K562 (cell line): ENCODE results near the gene TXNIP. TPM values are rescaled to one million over a fixed set of nuclear protein-coding genes. Genes with fewer than 3 reads are reported as not detected.

Source experiments
- ETV6 ChIP-seq, 3 experiments: fragments of 150-350 bp in 1 of 3; sonication (generic) in 1 of 3; formaldehyde crosslinking in 1 of 3; IDR thresholded peaks; 2 replicates each; pipeline versions ENCODE4 v1.6.1 to v1.8.0; 2014 to 2022; ENCODE audit warnings: borderline replicate concordance in 2 of 3, low read depth in 2 of 3, antibody characterized with exemption in 1 of 3, low read length in 1 of 3, mild to moderate bottlenecking in 1 of 3, missing genetic modification reagents in 1 of 3
- GATAD2B ChIP-seq: fragments of 450-650 bp; IDR thresholded peaks from 2 replicates; pipeline ENCODE4 v1.6.1; 2017; ENCODE audit warnings: mild to moderate bottlenecking, borderline replicate concordance
- NR2C2 ChIP-seq, 2 experiments: fragments of 200-800 bp in 1 of 2; sonication (Bioruptor generic) in 1 of 2; sonication (generic) in 1 of 2; formaldehyde crosslinking in 1 of 2; IDR thresholded peaks; 2 replicates each; pipeline versions ENCODE4 v1.6.1 to v1.8.0; 2016 to 2022; ENCODE audit warnings: mild to moderate bottlenecking in 1 of 2, missing compliant biosample characterization in 1 of 2, missing genetic modification characterization in 1 of 2, missing genetic modification reagents in 1 of 2
- POU5F1 ChIP-seq: fragments of 150-350 bp; IDR thresholded peaks from 2 replicates; pipeline ENCODE4 v1.6.1; 2014; ENCODE audit warnings: borderline replicate concordance, low read length, low read depth, mild to moderate bottlenecking; ENCODE audit not compliant: partially characterized antibody
- STAG1 ChIP-seq: sonication (generic); formaldehyde crosslinking; IDR thresholded peaks from 2 replicates; pipeline ENCODE4 v1.5.0; 2020; ENCODE audit warnings: missing genetic modification reagents, borderline replicate concordance
- TAF7 ChIP-seq: fragments of 450-650 bp; IDR thresholded peaks from 2 replicates; pipeline ENCODE4 v1.6.1; 2016; ENCODE audit warnings: missing genetic modification characterization, missing compliant biosample characterization
- ZNF263 ChIP-seq: sonication (generic); formaldehyde crosslinking; IDR thresholded peaks from 2 replicates; pipeline ENCODE4 v1.8.0; 2022; ENCODE audit warnings: mild to moderate bottlenecking, missing genetic modification reagents, borderline replicate concordance
- ZNF311 ChIP-seq: fragments of 250-450 bp; sonication (Bioruptor Pico); IDR thresholded peaks from 2 replicates; pipeline ENCODE4 v1.4.0; 2020; ENCODE audit warnings: mild to moderate bottlenecking, moderate library complexity
- polyA plus RNA-seq, 8 experiments: library from polyadenylated mRNA; depleted of rRNA in 4 of 8; stranded (reverse) in 5 of 8; unstranded in 3 of 8; fragments of >200 nt; fragmentation: Nextera tagmentation in 2 of 8; fragmentation: Illumina TruSeq in 1 of 8; extraction: Ambion mirVana in 2 of 8; extraction: Trizol in 1 of 8; gene quantifications; 2 replicates each; pipeline versions ENCODE4 v1.2.1 to v1.2.3, GENCODE V29; 2011 to 2014; ENCODE audit warnings: inconsistent platforms in 1 of 8, missing spikeins in 1 of 8
- total RNA-seq, 7 experiments: library from RNA; depleted of rRNA in 6 of 7; stranded (reverse); fragments of >200 nt in 6 of 7; fragmentation: Illumina TruSeq in 2 of 7; extraction: Trizol in 2 of 7; gene quantifications; 2 replicates each; pipeline versions ENCODE4 v1.2.1 to v1.2.3, GENCODE V29; 2011 to 2021; ENCODE audit warnings: low replicate concordance in 1 of 7
- TF ChIP-seq, protein P1 (sequence below): fragments of 450-650 bp; IDR thresholded peaks from 2 replicates; pipeline ENCODE4 v1.6.1; 2016; ENCODE audit warnings: mild to moderate bottlenecking, moderate library complexity
- TF ChIP-seq, protein P2 (sequence below), 2 experiments: fragments of 450-650 bp in 1 of 2; sonication (generic) in 1 of 2; formaldehyde crosslinking; conservative IDR thresholded peaks; 2 replicates each; pipeline versions ENCODE4 v1.4.0 to v1.8.1; 2020 to 2022; ENCODE audit warnings: mild to moderate bottlenecking in 1 of 2, missing genetic modification reagents in 1 of 2
- TF ChIP-seq, protein P3 (sequence below): sonication (generic); formaldehyde crosslinking; IDR thresholded peaks from 2 replicates; pipeline ENCODE4 v1.8.0; 2022; ENCODE audit warnings: mild to moderate bottlenecking, missing genetic modification reagents

Gene TXNIP
- total and polyA plus RNA-seq, 9 of the 15 experiments (the other 6 are each of a cell fraction or from before 2014, with no cell fraction given), result 120 to 499 (median 257) TPM

DNA sequence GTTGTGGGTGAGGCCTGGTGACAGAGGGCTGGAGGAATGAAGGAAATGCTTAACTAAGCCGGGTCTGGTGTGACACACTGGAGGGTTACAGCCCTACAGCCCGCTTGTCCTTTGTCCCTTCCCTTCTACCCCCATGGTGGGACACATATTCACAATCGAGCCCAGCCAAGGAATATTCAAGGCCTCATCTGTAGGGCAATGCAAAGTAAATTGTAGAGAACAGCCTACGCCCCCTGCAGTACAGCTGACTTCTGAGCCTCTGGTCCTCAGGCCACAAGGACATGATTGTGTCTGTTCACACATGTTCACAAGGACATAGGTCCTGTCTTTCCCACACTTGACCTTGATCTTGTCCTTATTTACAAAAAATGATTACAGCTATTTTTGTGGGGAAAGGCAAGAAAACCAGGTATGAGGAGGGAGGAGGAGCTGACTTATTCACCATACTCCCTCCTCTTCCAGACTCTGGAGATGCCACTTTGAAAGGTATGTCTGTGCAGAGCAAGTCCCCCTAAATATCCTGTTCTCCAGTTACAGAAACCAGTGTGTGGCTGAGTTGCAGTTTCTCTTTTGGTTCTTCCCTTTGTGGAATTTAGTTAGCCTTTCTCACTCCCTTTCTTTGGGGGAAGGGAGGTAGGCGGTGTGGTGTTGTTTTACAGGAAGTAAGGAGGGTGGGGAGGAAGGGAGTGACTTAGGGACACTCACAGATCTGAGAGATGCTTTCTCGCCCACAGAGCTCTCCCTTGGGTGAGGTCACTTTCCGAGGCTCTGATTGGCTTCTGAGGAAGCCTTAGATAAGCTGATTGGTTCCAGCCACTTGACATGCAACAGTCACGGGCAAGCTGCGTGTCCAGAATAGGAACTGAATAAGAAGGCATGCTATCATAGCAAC, 17.3 kb downstream of the TXNIP start (continued):
- TF ChIP-seq, protein P1, sequence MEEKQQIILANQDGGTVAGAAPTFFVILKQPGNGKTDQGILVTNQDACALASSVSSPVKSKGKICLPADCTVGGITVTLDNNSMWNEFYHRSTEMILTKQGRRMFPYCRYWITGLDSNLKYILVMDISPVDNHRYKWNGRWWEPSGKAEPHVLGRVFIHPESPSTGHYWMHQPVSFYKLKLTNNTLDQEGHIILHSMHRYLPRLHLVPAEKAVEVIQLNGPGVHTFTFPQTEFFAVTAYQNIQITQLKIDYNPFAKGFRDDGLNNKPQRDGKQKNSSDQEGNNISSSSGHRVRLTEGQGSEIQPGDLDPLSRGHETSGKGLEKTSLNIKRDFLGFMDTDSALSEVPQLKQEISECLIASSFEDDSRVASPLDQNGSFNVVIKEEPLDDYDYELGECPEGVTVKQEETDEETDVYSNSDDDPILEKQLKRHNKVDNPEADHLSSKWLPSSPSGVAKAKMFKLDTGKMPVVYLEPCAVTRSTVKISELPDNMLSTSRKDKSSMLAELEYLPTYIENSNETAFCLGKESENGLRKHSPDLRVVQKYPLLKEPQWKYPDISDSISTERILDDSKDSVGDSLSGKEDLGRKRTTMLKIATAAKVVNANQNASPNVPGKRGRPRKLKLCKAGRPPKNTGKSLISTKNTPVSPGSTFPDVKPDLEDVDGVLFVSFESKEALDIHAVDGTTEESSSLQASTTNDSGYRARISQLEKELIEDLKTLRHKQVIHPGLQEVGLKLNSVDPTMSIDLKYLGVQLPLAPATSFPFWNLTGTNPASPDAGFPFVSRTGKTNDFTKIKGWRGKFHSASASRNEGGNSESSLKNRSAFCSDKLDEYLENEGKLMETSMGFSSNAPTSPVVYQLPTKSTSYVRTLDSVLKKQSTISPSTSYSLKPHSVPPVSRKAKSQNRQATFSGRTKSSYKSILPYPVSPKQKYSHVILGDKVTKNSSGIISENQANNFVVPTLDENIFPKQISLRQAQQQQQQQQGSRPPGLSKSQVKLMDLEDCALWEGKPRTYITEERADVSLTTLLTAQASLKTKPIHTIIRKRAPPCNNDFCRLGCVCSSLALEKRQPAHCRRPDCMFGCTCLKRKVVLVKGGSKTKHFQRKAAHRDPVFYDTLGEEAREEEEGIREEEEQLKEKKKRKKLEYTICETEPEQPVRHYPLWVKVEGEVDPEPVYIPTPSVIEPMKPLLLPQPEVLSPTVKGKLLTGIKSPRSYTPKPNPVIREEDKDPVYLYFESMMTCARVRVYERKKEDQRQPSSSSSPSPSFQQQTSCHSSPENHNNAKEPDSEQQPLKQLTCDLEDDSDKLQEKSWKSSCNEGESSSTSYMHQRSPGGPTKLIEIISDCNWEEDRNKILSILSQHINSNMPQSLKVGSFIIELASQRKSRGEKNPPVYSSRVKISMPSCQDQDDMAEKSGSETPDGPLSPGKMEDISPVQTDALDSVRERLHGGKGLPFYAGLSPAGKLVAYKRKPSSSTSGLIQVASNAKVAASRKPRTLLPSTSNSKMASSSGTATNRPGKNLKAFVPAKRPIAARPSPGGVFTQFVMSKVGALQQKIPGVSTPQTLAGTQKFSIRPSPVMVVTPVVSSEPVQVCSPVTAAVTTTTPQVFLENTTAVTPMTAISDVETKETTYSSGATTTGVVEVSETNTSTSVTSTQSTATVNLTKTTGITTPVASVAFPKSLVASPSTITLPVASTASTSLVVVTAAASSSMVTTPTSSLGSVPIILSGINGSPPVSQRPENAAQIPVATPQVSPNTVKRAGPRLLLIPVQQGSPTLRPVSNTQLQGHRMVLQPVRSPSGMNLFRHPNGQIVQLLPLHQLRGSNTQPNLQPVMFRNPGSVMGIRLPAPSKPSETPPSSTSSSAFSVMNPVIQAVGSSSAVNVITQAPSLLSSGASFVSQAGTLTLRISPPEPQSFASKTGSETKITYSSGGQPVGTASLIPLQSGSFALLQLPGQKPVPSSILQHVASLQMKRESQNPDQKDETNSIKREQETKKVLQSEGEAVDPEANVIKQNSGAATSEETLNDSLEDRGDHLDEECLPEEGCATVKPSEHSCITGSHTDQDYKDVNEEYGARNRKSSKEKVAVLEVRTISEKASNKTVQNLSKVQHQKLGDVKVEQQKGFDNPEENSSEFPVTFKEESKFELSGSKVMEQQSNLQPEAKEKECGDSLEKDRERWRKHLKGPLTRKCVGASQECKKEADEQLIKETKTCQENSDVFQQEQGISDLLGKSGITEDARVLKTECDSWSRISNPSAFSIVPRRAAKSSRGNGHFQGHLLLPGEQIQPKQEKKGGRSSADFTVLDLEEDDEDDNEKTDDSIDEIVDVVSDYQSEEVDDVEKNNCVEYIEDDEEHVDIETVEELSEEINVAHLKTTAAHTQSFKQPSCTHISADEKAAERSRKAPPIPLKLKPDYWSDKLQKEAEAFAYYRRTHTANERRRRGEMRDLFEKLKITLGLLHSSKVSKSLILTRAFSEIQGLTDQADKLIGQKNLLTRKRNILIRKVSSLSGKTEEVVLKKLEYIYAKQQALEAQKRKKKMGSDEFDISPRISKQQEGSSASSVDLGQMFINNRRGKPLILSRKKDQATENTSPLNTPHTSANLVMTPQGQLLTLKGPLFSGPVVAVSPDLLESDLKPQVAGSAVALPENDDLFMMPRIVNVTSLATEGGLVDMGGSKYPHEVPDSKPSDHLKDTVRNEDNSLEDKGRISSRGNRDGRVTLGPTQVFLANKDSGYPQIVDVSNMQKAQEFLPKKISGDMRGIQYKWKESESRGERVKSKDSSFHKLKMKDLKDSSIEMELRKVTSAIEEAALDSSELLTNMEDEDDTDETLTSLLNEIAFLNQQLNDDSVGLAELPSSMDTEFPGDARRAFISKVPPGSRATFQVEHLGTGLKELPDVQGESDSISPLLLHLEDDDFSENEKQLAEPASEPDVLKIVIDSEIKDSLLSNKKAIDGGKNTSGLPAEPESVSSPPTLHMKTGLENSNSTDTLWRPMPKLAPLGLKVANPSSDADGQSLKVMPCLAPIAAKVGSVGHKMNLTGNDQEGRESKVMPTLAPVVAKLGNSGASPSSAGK, result peak; percentile 64; the same call in 1 of the 2 replicates
- TF ChIP-seq GATAD2B (peak; percentile 88; the same call in 1 of the 2 replicates), TAF7 (tag) (peak; percentile 52; the same call in 1 of the 2 replicates), ZNF263 (CRISPR knock-in tag) (peak; percentile 36; the same call in 1 of the 2 replicates), NR2C2 (CRISPR knock-in tag; IDR thresholded peaks at IDR 0.05) (0 out of 2 replicates have a peak, but pooled peaks have one; percentile 5), NR2C2 (tag; IDR thresholded peaks at IDR 0.05) (peak; percentile 34; the same call in 1 of the 2 replicates), ZNF311 (CRISPR knock-in tag) (peak; percentile 75), ETV6 (IDR thresholded peaks at IDR 0.05; ENCODE audit: borderline replicate concordance in 1 of 2, low read depth in 2 of 2, low read length in 1 of 2) (peak in 1 of 2 experiments; percentile 49; a peak in 2 of 4 replicates), ETV6 (CRISPR knock-in tag; IDR thresholded peaks at IDR 0.05; ENCODE audit: borderline replicate concordance) (no peak), STAG1 (no peak; the same call in 1 of the 2 replicates), POU5F1 (no peak)
- TF ChIP-seq, protein P2, sequence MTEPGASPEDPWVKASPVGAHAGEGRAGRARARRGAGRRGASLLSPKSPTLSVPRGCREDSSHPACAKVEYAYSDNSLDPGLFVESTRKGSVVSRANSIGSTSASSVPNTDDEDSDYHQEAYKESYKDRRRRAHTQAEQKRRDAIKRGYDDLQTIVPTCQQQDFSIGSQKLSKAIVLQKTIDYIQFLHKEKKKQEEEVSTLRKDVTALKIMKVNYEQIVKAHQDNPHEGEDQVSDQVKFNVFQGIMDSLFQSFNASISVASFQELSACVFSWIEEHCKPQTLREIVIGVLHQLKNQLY (CRISPR knock-in tag; conservative IDR thresholded peaks at IDR 0.05), result peak; percentile 100
- TF ChIP-seq, protein P3, sequence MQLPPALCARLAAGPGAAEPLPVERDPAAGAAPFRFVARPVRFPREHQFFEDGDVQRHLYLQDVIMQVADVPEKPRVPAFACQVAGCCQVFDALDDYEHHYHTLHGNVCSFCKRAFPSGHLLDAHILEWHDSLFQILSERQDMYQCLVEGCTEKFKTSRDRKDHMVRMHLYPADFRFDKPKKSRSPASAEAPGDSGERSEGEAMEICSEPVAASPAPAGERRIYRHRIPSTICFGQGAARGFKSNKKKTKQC (CRISPR knock-in tag), result no peak
